Keratinocyte (primary cell): Measurements from ENCODE around the gene SCAF4.

Experiments
- CTCF ChIP-seq, 3 experiments: IDR thresholded peaks in 1 of 3; conservative IDR thresholded peaks in 1 of 3; optimal IDR thresholded peaks in 1 of 3; 2 replicates in 2 of 3; 3 replicates in 1 of 3; pipeline versions ENCODE3 to v1.5.1; 2011; ENCODE audit warnings: low read length in 3 of 3, mild to moderate bottlenecking in 3 of 3, moderate library complexity in 2 of 3, control low read depth in 1 of 3, inconsistent platforms in 1 of 3; ENCODE audit not compliant: insufficient read depth in 2 of 3; ENCODE audit errors: extremely low read depth in 1 of 3
- EZH2 ChIP-seq: IDR thresholded peaks from one replicate; pipeline ENCODE4 v1.6.1; 2012; ENCODE audit warnings: inconsistent platforms, mild to moderate bottlenecking, low read length, moderate library complexity

GRCh38 chr21:31711745-31712285 is 20.1 kb downstream of the SCAF4 start:
- no peak for TF ChIP-seq CTCF (optimal IDR thresholded peaks at IDR 0.05 in 1 of 3, IDR thresholded peaks at IDR 0.05 in 1 of 3, conservative IDR thresholded peaks at IDR 0.05 in 1 of 3; ENCODE audit: extremely low read depth in 1 of 3, insufficient read depth in 2 of 3, low read length in 3 of 3)
- no peak for TF ChIP-seq EZH2
